ENCODE measurements around the gene TCF12.
A peak's percentile ranks its signal among the peaks of the same experiment; 100 is the strongest.

TCF12 gene

DNA sequence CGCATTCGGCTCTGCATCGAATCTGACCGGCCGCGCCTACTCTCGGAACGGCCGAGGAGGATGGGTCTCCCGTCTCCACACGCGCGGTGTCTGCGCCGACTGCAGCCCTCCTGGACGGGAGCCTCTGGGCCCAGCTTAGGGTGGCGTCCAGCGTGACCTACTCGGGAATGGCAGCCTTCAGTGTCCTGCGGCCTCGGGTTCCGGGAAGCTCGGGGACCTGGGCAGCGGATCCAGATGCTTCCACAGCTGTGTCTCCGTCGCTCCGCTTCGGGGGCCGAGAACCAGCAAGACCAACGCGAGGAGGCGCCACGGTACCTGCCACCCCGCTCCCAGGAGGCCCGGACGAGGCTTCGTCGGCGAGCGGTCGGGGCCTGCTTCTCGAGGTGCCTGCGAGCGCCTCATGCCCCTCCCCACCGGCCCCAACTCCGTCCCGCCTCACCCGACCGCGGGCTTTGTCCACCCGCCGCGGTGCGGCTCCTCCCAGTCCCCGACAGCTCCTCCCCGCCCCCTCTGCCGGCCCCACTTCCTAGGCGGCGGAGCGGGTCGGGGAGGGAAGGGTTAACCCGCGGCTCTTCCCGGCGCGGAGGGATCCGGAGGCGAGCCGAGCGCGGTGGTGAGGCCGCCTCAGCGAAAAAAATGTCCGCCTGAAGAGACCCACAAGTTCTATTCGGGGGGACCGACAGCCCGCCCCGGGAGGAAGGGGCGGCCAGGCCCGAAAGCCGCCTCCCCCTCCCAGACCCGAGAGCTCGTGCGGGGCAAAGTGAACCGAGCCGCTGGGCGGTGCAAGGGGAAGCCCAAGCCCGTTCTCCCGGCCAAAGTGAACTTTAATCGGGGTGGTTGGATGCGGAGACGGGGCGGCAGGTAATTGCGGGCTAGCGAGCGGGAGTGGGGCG, at the start of gene TCF12:
Gene TCF12, plus strand, starts transcription at position 599 of the 893 bp plus-strand sequence. CDS start 1,270 bp downstream, outside the sequence.
- peak; percentile 90 to 94 for DNase-seq

DNA sequence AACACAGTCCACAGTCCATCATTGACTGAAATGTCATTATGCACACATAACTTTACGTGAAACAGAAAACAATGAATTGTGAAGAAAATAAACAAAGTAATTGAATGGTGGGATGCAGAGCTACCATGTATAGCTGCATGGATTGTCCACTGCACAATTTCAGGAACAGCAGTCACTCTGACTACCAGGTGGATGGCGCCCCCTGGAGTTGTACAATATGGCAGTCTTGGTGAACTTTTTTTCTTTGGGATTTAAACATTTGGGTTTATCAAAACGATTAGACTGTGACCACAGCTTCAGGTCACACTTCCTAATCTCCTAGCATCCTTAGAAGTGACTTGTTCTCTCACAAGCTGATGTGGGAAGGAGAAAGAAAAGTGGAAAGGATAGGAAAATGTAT, 48.9 kb upstream of the TCF12 start:
- peak in 1 of 2 donors; percentile 12 for DNase-seq

DNA sequence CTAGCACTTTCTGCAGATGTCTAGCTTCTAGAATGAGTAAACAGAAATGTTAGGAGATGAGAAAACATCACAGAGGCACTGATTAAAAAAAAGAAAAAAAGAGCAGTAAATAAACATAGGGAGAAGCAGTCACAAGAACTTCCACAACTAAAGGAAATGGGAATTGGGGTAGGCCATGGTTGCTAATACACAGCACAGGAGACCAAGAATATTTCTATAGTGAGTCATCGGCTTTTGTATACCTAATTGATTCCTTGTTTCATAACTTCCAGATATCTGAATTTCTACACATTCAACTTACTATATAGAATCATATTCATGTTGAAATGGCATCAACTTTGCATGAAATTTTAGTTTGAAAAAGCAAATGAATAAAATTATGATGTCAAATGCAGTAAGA, 47.3 kb upstream of the TCF12 start:
- DNase-seq, result no peak

DNA sequence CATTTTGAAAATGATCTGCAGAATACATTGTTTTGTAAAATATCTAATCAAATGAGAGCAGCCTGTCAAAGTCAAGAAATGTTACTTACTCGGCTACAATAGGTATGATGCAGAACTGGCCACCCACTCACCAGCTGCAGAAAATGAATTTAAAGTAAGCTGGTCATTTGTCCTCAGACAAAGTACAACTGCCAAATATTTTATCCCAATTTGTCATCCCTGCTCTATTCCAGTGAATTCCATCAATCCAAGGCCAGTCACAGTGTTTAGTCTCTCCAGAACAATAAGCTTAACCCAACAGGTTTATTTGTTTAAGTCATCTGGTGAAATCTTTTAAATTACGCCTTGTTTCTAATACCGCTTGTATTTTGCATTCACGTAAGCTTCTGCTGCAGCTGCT, 46.6 kb upstream of the TCF12 start:
- DNase-seq, result no peak

DNA sequence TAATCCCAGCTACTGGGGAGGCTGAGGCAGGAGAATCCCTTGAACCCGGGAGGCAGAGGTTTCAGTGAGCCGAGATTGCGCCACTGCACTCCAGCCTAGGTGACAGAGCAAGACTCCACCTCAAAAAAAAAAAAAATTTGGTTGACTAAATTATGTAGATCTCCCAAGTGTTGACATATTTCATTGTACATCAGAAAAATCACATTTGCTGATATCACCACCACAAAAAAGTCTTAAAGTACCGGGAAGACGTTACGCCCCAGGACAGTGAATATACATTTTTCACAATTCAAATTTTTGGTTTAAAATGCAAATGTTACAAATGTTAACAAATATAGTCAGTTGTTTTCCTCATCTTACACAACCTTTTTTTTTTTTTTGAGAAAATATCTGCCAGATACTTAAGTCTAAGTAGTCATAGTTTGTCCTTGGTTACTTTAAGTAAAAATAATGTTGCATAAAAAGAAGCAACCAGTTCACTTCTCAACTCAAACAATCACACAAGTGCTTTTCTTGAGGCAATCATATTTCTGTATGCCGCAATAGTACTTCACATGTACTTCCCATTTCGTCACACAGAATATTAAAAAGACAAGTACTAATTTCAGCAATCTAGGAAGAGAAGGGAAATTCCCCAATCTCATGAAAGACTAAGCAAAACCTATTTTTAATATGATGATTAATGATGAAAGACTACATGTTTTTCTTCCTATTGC, 41.0 kb upstream of the TCF12 start:
- DNase-seq, result no peak

DNA sequence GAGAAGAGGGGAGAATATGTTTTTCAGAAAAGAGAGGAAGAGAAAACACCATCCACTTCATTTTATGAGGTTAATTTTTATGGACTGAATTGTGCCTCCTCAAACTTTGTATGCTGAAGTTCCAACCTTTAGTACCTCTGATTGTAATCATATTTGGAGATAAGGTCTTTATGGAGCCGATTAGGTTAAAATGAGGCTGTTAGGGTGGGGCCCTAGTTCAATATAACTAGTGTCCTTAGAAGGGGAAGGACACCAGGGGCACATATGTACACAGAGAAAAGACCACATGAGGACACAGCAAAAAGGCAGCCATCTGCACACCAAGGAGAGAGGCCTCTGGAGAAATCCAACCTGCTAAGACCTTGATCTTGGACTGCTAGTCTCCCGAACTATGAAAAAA, 38.9 kb upstream of the TCF12 start:
- DNase-seq, result no peak

DNA sequence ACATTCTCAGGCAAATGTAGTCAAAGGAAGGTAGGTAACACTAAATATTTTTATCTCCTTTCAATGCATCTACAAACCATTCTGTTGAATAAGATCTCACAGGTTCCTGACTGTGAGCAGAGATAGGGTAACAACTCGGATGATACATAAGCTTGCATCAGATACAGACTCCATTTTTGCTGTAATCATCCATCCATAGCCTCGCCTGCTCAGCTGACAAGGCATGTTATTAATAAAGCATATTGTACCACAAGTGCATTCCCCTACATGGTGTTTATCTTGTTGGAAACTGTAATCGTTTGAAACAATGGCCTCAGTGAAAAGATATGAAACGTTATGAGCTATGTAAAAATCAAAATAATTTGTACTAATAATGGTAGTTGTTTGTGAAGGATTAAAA, 35.4 kb upstream of the TCF12 start:
- no peak for DNase-seq

DNA sequence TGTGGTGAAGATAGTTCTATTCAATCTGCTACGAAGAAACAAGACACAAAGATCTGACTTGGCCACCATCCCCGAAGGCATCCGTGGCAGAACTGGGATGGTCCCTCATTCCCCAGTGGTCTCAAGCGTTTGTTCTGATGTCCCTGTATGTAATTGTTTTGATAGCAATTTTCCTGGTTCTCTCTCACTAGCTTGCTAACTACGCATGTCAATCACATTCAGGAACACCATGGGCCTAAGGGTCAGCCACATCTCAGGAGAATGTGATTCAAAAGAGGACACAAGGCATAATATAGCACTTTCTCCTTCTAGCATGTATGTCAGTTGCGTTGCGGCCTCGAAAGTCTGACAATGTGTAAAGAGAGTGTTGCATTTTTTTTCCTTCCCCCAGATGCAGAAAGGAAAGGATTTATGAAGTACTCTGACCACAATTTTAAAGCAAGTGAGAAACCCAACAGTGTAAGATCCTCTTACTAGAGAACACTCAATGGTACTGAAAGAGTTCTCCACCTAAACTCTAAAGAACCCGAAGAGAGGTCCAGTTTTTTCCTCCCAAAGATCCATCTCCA, 32.0 kb upstream of the TCF12 start:
- peak in 1 of 2 donors; percentile 34 for DNase-seq

DNA sequence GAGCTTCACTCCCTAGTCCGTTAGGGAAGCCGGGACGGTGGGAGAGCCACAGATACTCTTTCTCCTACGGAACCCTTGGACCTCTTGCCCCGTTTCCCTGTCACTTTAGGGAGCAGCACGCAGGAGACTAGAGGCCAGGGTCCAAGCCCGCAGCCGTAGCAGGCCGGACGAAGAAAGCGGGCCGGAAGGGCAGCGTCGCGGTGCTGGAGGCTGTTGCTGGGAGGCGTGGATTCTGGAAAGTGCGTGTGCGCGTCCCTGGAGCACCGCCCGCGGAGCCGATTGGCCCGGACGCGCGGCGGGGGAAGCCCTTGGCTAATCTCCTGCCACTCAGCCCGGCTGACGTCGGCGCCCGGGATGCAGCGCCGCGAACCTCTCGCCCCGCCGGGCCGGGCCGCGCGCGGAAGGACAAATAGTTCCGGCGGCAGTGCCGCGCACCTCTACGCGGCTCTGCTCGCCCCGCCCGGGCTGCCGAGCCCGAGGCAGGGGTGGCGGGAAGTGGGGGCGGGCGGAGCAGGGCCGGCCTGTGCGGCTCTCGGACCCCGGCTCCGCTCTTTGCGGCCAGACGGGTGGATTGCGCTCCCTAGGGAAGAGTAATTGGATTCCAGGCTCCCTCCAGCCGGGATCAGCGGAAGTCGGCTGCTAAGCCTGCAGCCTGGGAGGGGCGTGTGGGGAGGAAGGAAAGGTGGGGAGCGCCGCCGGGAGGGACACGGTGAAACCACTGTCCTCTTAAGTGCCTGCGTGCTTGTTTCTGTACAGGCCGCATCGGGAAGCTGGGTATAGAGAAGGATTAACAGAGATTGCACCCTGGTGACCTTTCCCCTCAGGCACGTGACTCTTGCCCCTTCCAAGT, 31.3 kb upstream of the TCF12 start:
- peak; percentile 82 to 90 for DNase-seq

DNA sequence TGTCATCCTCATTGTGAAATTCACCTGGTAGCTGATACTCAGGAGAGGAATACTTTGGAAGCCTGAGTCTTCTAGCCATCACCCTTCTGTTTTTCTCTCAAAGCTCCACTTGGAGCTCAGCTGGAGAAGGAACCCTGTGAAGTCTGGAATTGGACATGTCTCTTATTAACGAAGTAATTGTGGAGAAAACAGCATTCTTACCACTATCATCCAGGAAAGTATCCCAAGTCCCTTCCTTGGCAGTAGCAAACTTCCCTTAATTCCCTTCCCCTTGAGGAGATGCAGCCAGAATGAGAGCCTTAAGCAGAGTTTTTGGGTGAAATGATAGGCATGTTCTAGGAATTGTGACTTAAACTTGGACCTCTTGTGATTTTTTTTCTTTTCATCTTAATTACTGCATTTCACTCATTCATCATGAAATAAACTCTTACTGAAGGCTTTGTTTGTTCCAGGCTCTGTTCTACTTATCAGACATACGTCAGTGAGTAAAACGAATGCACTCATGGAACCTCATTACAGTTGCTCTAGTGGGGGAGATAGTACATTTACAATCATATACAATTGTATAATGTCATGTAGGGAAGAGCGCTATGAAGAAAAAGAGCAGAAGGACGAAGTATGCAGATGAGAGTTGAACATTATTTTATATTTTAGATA, 30.5 kb upstream of the TCF12 start:
- DNase-seq, result no peak

DNA sequence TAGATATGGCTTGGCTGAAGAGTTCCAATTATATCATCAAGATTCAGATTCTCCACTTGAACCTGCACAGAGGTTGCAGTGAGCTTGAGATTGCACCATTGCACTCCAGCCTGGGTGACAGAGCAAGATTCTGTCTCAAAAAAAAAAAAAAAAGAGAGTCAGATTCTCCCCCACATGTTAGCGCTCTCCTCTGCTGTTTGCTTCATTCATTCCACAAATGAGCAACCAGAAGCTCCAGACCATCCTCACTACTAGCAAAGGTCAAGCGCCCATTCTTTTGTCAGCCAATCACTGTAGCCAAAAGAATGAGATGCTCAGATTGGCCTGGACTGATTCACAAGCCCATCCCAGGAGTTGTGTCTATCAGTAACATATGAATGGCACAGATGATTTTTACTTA, 28.4 kb upstream of the TCF12 start:
- DNase-seq, result no peak

DNA sequence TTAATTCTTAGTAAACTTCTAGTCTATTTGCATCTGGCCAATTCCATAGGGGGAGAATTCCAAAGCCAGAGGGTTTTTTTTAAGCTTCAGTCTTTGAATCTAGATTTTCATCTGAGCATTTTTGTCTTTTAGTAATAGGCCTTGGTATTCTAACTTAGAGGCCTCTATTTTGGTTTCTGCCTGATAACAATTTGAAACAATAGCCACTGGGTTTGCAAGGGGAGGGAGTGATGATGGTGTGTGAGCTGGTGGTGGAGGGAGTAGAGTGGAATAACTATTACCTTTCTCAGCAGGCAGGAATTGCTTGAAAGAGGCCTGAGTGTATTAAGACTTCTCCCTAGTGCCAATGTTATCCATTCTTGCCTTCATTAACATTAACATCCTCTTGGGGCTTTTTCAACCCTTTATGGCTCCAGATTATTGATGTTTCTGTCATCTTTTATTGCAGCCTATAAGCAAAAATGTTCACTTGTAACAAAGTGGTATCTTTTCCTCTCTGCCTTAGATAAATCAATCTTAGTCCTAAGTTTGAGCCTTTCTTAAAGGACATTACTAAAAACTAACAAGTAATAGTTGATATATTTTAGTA, 26.5 kb upstream of the TCF12 start:
- no peak for DNase-seq

DNA sequence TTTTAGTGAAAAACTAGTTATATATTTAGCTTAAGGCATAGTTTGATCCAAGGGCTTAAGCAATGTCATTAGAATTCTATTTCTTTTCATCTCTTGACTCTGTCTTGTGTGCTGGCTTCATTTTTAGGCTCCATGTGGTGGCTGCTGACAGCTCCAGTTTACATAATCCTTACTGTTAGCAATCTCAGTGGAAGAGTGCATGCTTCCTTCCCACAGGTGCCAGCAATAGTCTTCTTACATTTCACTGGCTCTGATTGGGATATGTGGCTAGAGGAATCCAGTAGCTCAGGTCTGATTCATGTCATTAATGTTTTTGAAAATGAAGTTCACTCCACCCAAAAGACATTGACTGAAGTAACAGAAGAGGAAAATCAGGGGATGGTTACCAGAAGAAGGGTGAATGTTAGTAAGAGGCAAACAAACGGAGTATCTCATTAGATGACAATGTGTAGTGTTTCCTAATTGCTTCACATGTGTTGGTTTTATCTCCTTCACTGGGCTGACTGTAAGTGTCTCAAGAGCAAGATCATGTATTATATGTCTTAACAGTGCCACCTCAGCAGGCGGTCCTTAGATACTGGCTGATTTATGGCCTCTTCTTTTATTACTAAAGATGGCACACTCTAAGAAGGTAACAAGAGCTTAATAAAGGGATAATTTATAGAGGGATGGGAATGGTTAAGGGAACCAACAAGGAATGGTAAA, 25.6 kb upstream of the TCF12 start:
- no peak for DNase-seq

DNA sequence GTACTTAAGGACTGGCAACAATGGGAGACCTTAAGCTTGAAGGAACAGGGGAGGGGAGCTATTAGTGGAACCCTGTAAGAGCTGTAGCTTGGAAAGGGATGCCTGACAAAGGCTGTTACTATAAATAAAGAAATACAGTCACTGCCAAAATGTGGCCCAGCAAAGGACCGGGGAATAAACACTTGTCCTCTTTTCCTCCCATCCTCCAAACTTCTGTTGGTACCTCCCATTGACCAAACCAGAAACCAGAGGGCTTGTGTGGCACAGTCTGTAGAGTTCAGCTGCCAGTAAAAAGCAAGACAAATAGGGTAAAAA, 25.1 kb upstream of the TCF12 start:
- DNase-seq, result no peak

DNA sequence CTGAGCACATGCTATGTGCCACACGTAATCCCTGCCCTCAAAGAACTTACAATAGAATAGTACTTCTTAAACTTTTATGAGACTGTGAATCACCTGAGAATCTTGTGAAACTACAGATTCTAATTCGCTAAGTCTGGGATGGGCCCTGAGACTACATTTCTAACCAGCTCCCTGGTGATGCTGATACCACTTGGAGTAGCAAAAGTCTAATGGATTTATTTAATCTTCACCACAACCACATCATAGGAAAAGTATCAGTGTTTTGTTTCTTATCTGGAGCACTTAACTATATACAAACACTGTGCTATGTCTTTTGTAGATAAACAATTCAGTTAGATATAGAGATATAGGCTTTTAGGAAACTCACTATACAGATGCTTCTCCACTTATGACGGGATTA, 23.8 kb upstream of the TCF12 start:
- no peak for DNase-seq

DNA sequence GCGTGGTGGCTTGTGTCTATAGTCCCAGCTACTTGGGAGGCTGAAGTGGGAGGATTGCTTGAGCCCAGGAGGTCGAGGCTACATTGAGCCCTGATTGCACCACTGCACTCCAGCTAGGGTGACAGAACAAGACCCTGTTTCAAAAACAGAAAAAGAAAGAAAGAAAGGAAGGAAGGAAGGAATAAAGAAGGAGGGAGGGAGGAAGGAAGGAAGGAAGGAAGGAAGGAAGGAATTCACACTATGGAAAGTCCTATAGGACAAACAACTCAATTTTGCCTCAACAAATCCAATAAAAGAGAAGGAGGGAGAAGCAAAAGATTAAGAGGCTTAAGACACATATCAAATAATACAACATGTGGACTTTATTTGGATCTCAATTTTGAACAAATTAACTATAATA, 16.5 kb upstream of the TCF12 start:
- DNase-seq, result no peak

DNA sequence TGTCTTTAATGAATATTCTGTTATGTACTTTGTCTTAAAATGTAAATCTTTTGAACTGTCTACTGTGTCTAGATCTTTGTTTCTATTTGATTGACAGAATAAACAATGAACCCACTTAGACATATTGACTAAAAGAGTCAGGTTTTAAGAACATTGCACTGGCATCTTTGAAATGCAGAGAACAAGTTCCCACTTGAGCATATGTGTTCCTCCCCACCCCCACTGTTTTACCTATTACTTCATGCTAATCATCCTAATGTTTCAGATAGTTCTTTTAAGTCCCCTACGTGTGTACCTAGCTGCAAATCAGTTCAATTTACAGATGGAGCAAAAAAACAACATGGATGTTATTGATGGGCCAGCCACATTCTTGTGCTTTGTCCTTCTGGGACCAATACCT, 11.7 kb upstream of the TCF12 start:
- no peak for DNase-seq

DNA sequence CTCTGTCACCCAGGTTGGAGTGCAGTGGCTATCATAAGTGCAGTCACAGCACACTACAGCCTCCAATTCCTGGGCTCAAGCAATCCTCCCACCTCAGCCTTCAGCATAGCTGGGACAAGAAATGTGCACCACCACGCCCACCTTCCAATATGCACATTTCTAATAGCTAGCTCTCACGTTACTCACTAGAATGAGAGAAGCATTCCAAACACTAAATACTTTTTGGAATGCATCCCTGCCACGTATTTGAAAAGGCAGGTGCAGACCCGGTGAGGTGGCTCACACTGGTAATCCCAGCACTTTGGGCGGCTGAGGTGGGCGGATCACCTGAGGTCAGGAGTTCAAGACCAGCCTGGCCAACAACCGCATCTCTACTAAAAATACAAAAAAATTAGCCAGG, 7.6 kb upstream of the TCF12 start:
- no peak for DNase-seq

DNA sequence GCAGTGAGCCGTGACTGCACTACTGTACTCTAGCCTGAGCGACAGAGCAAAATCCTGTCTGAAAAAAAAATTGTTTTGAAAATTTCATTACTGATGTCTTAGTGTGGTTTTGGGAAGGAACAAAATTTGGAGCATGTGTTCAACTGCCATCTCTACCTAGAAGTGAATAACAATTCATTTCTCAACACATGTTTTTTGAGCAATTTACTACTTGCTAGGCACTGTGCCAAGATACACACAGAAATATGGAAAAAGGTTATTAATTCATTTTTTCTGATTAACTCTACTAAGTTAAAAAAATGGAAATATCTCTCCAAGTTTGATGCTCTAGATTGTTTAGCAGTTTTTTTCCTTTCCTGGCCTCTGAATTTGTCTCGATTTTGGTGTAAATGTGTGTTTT, 5.2 kb upstream of the TCF12 start:
- no peak for DNase-seq

DNA sequence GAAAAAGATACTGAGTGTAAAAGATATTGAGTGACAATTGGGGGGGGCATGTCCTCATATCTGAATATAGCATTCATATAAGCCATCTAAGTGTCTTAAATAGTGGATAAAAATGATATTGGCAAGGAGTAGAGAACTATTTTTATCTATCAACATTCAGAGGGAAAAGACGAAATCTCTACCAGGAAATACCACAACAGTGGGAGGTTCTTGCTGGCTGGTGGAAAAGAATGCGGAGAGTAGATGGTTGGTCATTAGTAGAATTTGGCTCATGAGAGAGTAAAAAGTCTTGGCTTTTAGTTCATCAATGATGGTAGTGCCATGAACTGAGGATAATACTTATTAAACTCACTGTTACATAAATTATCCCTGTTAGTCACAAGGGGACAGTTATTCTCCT, 4.8 kb upstream of the TCF12 start:
- DNase-seq, result no peak

DNA sequence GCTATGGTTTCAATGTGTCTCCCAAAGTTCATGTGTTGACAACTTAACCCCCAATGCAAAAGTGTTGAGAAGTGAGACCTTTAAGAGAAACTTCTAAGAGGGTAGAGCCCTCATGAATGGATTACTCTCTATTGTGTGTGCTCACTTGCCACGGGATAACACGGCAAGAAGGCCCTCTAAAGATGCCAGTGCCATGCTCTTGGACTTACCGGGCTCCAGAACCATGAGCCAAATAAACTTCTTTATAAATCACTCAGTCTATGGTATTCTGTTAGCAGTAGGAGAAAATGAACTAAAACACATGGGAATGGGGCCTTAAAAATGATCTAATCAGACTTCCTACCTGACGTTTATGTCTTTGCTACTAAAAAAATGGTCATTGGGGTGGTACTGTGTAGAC, 2.6 kb upstream of the TCF12 start:
- no peak for DNase-seq

All from CD4-positive, alpha-beta T cell treated with Interferon alpha-2 for 1 hour (primary cell).